SKM-1 treated with dmso at 0.1 percent for 144 hours (cell line): ENCODE results near the gene COX4I2.
"Not testable (repeated sequence)": the region's sequence is repeated elsewhere in the genome, so short reads cannot be mapped to it uniquely, and the experiment has no call there.

ENCODE experiments used
- DNase-seq: peaks from one replicate; lab custom pipeline; 2025; ENCODE audit not compliant: unreplicated experiment; lab: John Stamatoyannopoulos, UW

Gene COX4I2

GRCh38 chr20:31653561-31653960 lies 15.8 kb downstream of the COX4I2 start:
- DNase-seq, result no peak

- DNase-seq, result no peak
Observed at GRCh38 chr20:31654534-31654933, 16.8 kb downstream of the COX4I2 start.

GRCh38 chr20:31661625-31662371 lies 24.1 kb downstream of the COX4I2 start:
- peak; percentile 67 for DNase-seq

GRCh38 chr20:31662372-31662854 lies 24.7 kb downstream of the COX4I2 start:
- no peak for DNase-seq

GRCh38 chr20:31663524-31663837 lies 25.8 kb downstream of the COX4I2 start:
- DNase-seq, result no peak

- no peak for DNase-seq
Observed at GRCh38 chr20:31663838-31664695, 26.4 kb downstream of the COX4I2 start.

GRCh38 chr20:31664696-31665354 lies 27.1 kb downstream of the COX4I2 start:
- DNase-seq, result no peak

GRCh38 chr20:31665753-31666152 lies 28.0 kb downstream of the COX4I2 start:
- no peak for DNase-seq

- no peak for DNase-seq
Observed at GRCh38 chr20:31666258-31667042, 28.7 kb downstream of the COX4I2 start.

GRCh38 chr20:31667315-31668285 lies 29.9 kb downstream of the COX4I2 start:
- no peak for DNase-seq

GRCh38 chr20:31668944-31669343 lies 31.2 kb downstream of the COX4I2 start:
- DNase-seq, result not testable (repeated sequence)

GRCh38 chr20:31669876-31670275 lies 32.2 kb downstream of the COX4I2 start:
- no peak for DNase-seq

- no peak for DNase-seq
Observed at GRCh38 chr20:31670371-31671228, 32.9 kb downstream of the COX4I2 start.

GRCh38 chr20:31671324-31671723 lies 33.6 kb downstream of the COX4I2 start:
- DNase-seq, result no peak

- no peak for DNase-seq
Observed at GRCh38 chr20:31673435-31673834, 35.7 kb downstream of the COX4I2 start.

GRCh38 chr20:31673943-31674463 lies 36.3 kb downstream of the COX4I2 start:
- no peak for DNase-seq

- DNase-seq, result peak; percentile 95
Observed at GRCh38 chr20:31674895-31675827, 37.4 kb downstream of the COX4I2 start.
